ENCODE measurements around the gene SELL. TPM values are rescaled to one million over a fixed set of nuclear protein-coding genes. Genes with fewer than 3 reads are reported as not detected.
"Not testable (repeated sequence)": the region's sequence is repeated elsewhere in the genome, so short reads cannot be mapped to it uniquely, and the experiment has no call there.

The SELL gene
- not detected in 2 replicates for total RNA-seq
- not detected for polyA plus RNA-seq (2012)

DNA sequence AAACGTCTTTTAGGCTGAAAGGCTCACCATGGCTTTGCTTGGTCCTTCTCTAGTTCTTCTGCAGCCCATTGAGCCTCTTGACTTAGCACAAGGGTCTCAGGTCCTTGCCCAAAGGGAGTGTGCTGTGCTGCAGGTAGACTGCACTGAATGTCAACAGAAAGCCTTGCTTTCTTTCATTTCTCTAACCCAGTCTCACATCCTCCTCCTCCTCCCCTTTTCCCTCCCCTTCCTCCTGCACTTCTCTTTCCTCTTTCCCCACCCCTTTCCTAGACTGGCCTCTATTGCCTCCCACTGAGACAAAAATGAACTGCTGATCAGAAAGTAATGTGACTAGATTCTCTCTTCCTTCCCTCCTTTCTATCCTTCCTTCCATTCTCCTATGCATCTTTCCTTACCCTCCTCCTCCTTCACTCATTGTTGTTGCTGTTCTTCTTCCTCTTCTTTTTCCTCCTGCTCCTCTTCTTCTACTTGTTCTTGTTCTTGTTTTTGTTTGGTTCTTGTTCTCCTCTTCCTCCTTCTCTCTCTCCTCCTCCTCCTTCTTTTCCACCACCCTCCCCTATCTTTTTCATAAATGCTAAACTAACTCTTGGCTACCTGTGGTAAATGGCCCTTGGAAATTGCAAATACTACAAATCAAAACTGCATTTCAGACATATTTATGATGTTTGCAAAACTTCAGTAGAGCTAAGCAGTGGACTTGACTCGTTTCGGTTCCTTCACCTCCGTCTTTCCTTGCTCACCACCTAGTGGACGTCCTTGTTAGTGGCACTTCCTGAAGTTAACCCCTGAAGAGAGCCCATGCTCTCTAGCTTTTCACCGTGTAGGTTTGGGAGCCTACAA, at the start of gene SELL:
Gene SELL, minus strand, starts transcription at position 152 of the 840 bp plus-strand sequence. Its CDS starts 122 bp downstream, at position 30.
- peak; percentile 71 for DNase-seq (ENCODE audit: low read depth)

DNA sequence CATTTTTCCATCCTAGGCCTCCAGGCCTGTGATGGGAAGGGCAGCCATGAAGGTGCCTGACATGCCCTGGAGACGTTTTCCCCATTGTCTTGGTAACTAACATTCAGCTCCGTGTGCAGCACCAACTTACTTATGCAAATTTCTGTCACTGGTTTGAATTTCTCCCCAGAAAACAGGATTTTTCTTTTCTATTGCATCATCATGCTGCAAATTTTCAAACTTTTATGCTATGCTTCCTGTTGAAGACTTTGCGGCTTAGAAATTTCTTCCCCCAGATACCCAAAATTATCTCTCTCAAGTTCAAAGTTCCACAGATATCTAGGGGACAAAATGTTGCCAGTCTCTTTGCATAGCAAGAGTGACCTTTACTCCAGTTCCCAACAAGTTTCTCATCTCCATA, 47.6 kb upstream of the SELL start:
- no peak for DNase-seq (ENCODE audit: low read depth)

DNA sequence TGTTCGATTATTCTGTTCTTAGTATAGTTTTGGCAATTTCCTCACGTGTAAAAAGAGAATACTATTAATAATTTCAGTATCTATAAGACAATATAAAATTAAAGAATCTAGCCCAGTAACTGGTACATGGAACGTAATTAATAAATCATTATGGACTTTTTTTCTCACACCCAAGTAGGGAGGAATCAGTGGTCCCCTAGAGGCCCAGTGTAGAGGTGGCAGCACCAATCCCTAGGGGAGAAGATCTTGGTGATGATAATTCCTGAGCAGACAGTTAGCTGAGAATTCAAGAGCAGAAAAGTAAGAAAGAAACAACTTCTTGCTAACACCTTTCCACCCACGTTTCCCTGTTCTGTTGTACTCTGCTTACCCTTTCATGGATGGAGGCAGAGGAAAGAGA, 42.1 kb upstream of the SELL start:
- no peak for DNase-seq (ENCODE audit: low read depth)

DNA sequence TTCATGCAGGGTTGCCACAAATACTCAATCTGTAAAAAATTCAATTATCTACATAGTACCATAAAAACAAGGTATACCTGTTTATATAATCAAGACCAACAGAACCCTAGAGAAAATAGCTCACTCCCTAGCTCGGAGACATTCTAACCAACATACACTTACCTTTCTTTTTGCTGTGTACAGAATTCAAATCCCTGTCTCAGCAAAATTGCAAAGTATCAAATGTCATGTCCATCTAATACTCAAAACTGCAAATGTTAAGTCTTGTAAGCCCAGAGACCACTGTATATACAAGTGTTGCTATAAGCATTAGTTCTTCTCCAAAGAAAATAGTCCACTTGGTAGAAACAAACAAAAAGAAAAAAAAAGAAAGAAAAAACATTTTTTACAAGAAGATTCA, 38.6 kb upstream of the SELL start:
- DNase-seq (ENCODE audit: low read depth): no peak

DNA sequence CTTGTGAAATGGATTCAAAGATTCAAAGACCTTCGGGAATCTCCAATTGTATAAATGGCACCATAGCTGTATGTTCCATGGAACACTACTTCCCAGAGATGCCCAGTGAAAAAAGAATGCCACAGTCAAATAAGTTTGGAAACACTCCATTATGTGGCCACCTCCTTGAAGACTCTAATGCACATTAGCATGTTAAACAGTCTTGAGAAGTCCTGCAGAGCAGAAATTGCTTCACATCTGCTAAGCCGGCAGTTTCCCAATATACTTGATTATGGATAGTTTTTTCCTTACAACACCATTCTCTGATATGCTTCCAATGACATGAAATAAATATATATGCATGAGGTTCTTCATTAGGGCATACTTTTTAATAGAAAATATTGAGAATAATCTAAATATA, 35.1 kb upstream of the SELL start:
- DNase-seq (ENCODE audit: low read depth): no peak

DNA sequence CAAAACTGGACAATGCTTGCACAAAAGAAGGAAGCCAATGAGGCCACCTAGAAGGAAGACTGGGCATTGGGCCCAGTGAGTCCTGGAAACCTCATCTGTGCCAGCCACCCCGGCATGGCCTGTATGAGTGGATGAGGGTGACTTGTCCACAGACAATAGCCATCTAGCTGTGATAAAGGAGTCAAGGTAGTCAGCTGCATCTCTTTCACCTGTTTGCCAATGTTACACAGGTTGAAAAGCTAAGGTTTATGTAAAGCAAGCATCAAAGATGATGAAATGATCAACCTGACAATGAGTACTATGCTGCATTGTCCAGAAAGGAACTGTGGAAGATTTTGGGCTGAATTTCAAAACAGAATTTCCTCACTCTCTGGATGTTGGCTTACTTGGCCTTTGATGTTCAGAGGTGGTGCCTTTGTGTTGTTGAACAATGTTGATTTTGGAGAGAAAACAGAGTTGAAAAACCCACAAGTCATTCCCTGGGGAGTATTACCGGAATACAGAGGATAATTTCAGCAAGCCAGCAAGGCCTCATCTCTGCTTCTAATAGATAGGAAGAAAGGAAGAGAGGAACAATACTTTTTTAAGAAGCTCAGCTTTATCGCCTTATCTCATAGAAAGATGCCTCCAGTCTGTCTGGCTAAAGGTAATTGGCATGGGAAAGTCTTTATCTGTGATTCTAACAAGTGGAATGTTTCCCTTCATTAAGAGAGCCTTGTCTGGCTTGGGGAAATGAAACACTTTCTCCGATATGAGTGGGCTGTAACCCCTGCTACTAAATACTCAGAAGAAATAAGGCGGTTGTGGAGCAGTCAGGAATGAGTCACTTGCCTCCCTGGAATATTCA, 33.8 kb upstream of the SELL start:
- no peak for DNase-seq (ENCODE audit: low read depth)

DNA sequence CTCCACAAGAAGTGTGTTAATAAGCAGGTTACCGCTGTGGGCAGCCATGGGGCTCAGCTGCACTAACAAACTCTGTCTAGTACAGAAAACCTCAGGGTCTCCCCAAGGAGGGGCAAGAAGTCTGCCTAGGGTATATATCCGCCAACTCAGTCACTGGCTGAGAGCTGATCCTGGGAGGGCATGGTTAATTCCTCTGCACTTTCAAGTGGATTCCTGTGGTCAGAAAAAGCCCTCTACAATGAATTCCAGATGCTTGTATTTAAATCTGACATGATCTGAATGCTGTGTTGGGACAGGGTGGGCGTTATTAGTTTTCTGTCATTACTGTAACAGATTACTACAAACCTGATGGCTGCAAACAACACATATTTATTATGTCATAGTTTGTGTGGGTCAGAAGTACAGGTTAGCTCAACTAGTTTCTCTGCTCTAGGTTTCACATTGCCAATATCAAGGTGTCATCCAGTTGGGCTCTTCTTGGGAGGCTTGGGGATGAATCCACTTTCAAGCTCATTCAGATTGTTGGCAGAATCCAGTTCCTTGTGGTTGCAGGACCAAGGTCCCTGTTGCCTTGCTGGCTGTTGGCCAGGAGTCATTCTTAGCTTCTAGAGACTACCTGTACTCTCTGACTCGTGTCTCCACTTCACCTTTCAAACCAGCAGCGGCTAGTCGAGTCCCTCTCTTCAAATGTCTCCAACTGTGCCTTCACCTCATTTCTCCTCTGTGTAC, 30.4 kb upstream of the SELL start:
- peak; percentile 10 for DNase-seq (ENCODE audit: low read depth)

DNA sequence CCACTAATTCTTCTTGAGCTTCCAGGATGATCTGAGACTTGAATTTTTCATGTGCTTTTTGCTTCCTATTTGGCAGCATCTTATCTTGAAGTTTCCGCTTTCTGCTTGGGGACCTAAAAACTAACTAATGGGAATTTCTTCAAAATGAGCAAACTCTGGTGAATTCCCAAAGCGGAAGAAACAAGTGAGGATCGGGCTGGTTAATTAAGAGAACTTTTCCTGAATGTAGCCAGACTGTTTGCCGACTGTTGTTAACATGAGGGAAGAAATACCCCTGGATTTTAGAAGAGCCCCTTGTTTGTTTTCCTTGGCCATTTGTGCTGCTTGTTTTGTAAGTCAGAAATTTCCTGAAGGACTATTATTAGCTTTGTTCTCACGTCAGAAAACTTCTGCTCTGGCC, 28.6 kb upstream of the SELL start:
- no peak for DNase-seq (ENCODE audit: low read depth)

DNA sequence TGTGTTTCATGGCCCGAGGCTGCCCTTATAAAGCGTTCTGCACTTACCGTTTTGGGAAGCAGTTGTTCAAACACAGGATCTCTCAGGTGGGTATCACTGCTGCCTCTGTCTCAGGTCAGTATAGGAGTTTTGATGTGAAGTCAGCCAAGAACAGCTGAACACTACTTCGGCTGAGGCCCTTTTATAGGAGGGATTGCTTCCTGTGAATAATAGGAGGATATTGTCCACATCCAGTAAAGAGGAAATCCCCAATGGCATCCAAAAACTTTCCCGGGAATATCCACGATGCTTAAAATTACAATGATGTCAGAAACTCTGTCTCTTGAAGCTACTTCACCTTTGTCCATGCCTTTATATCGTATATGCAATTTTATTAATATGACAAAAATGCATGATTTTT, 22.5 kb upstream of the SELL start, which contains the start of gene SELE:
Gene SELE, minus strand, starts transcription at position 156 of the 400 bp plus-strand sequence. CDS start 467 bp downstream, outside the sequence.
- DNase-seq (ENCODE audit: low read depth): no peak

DNA sequence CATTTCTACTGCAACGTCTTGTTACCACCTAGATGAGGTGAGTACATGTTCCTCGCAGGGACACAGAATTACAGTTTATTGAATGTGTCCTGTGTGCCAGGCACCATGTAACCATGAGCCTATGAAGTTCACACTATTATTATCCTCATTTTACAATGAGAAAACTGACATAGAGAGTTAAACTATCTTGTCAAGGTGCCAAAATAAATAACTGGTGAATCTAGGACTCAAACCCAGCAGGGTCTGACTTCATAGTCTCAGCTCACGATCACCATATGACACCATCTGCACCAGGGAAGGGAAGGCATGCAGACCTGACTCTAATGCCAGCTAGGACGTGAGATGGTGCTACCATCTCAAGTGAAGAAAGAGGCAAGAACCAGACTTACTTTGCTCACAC, 20.0 kb upstream of the SELL start:
- no peak for DNase-seq (ENCODE audit: low read depth)

DNA sequence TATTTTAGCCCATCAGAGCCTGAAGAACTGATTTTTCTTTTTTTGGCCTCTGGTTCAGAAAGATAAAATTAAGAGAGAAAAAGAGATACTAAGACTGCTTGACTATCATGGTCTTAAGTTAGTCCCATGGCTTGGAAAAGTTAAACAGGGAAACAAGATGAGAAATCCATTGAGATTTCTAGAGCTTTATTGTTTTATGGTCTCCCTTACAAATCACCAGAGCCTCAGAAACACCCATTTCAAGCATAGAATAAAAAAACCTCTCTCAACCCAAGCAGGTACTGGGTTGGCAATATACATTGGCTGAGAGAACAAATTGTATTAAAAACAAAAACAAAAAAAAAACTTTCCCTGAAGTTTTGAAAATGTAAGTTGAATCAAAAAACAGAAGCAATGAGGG, 18.6 kb upstream of the SELL start:
- no peak for DNase-seq (ENCODE audit: low read depth)

DNA sequence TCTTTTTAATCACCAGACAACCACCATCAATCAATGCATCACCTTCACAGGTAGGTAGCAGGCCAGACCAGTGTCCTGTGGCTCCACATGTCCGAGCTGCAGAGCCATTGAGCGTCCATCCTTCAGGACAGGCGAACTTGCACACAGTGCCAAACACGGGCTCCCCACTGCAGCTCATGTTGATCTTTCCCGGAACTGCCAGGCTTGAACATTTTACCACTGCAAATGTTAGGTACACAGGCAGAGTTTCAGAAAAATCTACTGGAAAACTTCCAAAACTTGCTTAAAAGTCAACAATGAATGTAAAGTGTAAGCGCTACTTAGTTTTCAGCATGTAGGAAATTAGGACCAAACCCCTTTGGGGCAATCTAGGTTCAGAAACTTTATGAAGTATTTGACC, 15.9 kb upstream of the SELL start:
- no peak for DNase-seq (ENCODE audit: low read depth)

DNA sequence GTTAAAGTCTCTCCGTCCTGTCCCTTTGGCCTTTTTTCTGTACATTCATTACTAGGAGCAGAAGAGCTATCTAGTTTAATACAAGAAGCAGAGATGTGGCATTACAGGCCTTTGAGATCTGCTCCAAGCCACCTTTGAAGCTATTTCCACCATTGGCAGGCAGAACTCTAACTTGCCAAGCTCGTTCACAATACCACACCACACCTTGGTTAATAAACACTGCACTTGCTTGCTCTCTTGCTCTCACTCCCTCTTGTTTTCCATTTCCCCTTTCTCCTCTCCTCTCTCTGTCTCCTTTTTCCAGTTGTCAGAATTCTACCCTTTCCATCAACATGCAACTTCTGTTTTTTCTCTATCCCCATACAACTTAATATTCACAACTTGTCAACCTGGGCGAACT, 15.4 kb upstream of the SELL start:
- DNase-seq (ENCODE audit: low read depth): no peak

DNA sequence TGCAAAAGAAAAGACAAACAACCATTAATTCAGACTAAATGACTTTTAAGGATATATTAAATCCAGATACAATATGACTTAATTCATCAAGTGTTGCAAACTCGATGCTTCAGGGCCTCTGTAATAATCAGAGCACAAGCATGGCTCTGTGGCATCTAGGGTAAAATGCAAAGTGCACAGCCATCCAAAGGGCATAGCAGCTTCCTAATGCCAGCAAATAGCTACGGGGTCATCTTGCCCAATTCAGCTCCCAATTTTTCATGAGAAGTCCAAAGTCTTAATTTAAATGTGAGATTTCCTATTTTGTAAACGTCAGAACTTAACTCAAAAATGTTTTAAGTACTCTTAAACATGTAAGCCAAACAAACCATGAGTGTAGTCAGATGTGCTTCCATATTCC, 14.5 kb upstream of the SELL start:
- no peak for DNase-seq (ENCODE audit: low read depth)

DNA sequence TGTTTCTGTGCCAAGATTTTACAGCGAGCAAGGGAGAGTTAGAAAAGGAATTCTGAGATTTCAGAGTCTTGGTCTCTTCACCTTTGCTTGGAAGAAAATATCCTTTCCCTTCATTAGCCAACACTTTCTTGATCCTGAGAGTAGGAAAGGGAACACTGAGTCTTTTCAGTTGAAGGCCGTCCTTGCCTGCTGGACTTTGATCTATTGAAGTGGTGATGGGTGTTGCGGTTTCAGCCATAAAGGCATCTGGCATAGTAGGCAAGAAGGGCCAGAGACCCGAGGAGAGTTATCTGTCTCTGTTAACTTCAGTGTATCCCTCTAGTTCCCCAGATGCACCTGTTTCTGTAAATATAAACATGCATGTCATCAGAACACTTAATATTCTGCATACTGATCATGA, 12.7 kb upstream of the SELL start:
- peak; percentile 10 for DNase-seq (ENCODE audit: low read depth)

DNA sequence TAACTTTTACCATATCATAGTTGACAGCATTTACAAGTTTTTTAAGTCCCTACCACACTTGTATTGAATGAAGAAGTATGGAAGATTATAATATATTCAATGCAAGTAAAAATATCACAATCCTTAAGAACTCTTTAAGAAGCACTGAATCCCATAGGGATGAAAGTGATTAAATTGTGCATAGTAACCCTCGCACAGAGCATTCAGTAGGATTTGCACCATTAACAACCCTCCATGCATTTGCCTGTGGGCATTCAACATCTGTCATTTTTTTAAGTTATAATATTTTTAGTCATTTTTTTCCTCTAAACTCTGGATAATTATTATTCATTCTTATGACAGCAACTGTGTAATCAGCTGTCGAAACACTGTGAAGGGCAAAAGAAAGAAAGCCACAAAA, 12.3 kb upstream of the SELL start:
- no peak for DNase-seq (ENCODE audit: low read depth)

DNA sequence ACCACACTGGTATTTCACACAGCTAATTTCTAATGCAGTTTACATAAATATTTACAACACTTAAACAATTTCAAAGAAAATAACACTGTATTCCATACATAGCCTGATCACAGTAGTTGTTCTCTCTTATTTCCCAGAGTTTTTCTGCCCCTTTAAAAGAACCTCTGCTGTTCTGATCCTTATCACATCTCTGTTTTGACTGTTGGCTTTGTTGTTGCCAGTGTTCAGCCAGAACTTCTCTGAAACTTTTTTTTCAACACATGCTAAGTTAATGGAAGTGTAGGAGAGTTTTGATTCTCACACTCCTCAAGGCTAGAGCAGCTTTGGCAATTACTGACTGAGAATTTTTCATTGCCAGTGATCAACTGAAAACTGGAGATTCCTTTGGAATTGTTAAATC, 11.4 kb upstream of the SELL start:
- DNase-seq (ENCODE audit: low read depth): no peak

DNA sequence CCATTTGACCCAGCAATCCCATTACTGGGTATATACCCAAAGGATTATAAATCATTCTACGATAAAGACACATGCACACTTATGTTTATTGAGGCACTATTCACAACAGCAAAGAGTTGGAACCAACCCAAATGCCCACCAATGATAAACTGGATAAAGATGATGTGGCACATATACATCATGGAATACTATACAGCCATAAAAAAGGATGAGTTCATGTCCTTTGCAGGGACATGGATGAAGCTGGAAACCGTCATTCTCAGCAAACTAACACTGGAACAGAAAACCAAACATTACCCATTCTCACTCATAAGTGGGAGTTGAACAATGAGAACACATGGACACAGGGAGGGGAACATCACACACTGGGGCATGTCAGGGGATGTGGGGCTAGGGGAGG, 3.7 kb upstream of the SELL start:
- DNase-seq (ENCODE audit: low read depth): not testable (repeated sequence)

DNA sequence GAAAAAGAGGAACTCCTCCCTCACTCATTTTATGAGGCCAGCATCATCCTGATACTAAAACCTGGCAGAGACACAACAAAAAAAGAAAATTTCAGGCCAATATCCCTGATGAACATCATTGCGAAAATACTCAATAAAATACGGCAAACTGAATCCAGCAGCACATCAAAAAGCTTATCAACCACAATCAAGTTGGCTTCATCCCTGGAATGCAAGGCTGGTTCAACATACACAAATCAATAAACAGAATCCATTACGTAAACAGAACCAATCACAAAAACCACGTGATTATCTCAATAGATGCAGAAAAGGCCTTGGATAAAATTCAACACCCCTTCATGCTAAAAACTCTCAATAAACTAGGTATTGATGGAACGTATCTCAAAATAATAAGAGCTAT, 1.7 kb upstream of the SELL start:
- DNase-seq (ENCODE audit: low read depth): not testable (repeated sequence)

DNA sequence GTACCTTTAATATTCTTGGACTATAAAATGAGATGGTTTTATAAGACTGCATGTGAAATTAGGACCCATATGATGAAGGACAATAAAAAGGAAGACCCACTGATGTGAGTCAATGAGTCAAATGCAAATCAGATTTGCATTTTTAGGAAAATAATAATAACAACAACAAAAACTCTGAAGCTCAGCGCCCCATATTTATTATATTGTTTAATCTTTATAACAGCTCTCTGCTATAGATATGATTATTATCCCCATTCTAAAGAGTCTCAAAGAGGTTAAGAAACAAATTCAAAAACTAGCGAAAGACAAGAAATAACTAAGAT, 850 bp upstream of the SELL start:
- DNase-seq (ENCODE audit: low read depth): no peak

DNA sequence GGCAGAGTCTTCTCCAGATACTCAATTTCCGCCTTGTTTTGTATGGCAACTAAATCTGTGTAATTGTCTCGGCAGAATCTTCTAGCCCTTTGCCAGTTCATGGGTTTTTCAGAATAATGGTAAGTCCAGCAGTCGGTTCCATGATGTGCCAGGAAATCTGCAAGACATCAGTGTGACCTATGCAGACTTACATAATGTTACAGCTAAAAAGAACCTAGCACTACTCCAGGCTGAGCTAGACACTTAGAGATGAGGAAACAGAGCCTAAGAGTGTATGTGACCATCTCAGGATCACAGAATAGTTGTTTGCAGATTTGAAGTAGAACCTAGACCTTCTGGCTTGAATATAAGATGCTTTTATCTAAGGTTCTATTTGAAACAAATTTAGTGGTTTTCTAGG, 2.8 kb downstream of the SELL start:
- DNase-seq (ENCODE audit: low read depth): no peak

All from myocyte (in vitro differentiated cells).